ENCODE results near the gene FRMD4A.

DNA sequence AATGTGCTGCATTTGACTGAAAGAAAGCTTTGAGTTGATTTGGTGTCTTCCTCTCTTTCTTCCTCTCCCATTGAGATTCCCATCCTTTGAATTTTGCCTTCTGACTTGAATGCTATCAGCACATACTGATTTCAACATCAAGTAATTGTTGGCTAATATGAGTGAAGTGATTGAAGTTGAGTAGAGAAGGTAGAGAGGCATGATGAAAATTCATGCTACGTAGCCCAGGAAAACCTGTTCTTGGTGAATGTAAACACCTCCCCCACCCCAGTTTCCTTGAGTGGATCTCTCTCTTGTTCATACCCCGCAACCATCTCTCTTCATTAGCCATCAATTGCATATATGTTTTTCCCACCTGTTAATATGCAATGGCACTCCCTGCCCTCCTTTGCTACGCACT lies 193.3 kb downstream of the FRMD4A start:
- TF ChIP-seq, protein P1, sequence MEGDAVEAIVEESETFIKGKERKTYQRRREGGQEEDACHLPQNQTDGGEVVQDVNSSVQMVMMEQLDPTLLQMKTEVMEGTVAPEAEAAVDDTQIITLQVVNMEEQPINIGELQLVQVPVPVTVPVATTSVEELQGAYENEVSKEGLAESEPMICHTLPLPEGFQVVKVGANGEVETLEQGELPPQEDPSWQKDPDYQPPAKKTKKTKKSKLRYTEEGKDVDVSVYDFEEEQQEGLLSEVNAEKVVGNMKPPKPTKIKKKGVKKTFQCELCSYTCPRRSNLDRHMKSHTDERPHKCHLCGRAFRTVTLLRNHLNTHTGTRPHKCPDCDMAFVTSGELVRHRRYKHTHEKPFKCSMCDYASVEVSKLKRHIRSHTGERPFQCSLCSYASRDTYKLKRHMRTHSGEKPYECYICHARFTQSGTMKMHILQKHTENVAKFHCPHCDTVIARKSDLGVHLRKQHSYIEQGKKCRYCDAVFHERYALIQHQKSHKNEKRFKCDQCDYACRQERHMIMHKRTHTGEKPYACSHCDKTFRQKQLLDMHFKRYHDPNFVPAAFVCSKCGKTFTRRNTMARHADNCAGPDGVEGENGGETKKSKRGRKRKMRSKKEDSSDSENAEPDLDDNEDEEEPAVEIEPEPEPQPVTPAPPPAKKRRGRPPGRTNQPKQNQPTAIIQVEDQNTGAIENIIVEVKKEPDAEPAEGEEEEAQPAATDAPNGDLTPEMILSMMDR (IDR thresholded peaks at IDR 0.05), result no peak
- TF ChIP-seq POLR2A (IDR thresholded peaks at IDR 0.05) (no peak), POLR2AphosphoS5 (IDR thresholded peaks at IDR 0.05) (no peak), EP300 (IDR thresholded peaks at IDR 0.05; ENCODE audit: low read depth) (no peak)
